ENCODE measurements around the gene LGI4. TPM values are rescaled to one million over a fixed set of nuclear protein-coding genes. Genes with fewer than 3 reads are reported as not detected.
"Not testable (repeated sequence)": the region's sequence is repeated elsewhere in the genome, so short reads cannot be mapped to it uniquely, and the experiment has no call there.

LGI4 gene
- total RNA-seq, 1 donor from 2014 or later, result 0.20 TPM

DNA sequence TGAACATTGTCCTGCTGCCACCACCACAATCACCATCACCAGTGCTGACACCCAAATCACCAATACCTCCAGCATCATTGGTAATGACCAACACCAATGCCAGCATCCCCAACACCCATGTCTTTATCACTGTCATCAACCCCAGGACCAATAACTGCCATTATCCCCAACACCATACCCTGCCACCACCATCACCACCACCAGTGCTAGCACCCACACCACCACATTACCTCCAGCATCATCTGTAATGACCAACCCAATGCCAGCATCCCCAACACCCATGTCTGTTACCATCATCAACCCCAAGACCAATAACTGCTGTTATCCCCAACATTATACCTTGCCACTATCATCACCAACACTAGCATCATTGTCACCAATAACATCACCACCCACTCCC, 2.6 kb downstream of the LGI4 start:
- TF ChIP-seq, protein P1, sequence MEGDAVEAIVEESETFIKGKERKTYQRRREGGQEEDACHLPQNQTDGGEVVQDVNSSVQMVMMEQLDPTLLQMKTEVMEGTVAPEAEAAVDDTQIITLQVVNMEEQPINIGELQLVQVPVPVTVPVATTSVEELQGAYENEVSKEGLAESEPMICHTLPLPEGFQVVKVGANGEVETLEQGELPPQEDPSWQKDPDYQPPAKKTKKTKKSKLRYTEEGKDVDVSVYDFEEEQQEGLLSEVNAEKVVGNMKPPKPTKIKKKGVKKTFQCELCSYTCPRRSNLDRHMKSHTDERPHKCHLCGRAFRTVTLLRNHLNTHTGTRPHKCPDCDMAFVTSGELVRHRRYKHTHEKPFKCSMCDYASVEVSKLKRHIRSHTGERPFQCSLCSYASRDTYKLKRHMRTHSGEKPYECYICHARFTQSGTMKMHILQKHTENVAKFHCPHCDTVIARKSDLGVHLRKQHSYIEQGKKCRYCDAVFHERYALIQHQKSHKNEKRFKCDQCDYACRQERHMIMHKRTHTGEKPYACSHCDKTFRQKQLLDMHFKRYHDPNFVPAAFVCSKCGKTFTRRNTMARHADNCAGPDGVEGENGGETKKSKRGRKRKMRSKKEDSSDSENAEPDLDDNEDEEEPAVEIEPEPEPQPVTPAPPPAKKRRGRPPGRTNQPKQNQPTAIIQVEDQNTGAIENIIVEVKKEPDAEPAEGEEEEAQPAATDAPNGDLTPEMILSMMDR (IDR thresholded peaks at IDR 0.05; ENCODE audit: insufficient read depth, low read depth, low read length), result no peak
- TF ChIP-seq EZH2 (IDR thresholded peaks at IDR 0.05; ENCODE audit: insufficient read depth, low read length), result no peak
- no peak overlapping the region for H3K9ac ChIP-seq (ENCODE audit: low read length)
- no peak overlapping the region for H2AFZ ChIP-seq (ENCODE audit: low read depth, low read length)
- no peaks in the 10 kb centered on the region for H3K79me2 ChIP-seq (ENCODE audit: insufficient read depth, low read length)
- DNase-seq (ENCODE audit: low read depth) (no peak), FAIRE-seq (no peak)
- H3K36me3 ChIP-seq (ENCODE audit: insufficient read depth, low read length), result no peaks in the 10 kb centered on the region
- H3K27ac Mint-ChIP-seq (ENCODE audit: unreplicated experiment), result no peak overlapping the region
- no peak overlapping the region for H3K27ac ChIP-seq (ENCODE audit: low read depth, low read length)
- peaks cover 2% of the 10 kb centered on the region for H3K4me1 Mint-ChIP-seq (ENCODE audit: low read depth, unreplicated experiment)
- peaks cover 8% of the 10 kb centered on the region for H3K9me3 Mint-ChIP-seq (ENCODE audit: unreplicated experiment)
- no peaks in the 10 kb centered on the region for H3K4me1 ChIP-seq (ENCODE audit: insufficient read depth, low read length)
- no peaks in the 10 kb centered on the region for H3K9me3 ChIP-seq (ENCODE audit: insufficient read depth, low read depth, low read length)
- no peaks in the 10 kb centered on the region for H3K36me3 Mint-ChIP-seq (ENCODE audit: low read depth, unreplicated experiment)
- H3K4me2 ChIP-seq (ENCODE audit: low read length), result no peak overlapping the region
- H4K20me1 ChIP-seq (ENCODE audit: insufficient read depth, low read length), result no peaks in the 10 kb centered on the region
- H3K4me3 Mint-ChIP-seq (ENCODE audit: unreplicated experiment), result no peak overlapping the region
- H3K27me3 ChIP-seq (ENCODE audit: insufficient read depth, low read length), result peaks cover 9% of the 10 kb centered on the region
- H3K4me3 ChIP-seq (ENCODE audit: insufficient read depth, low read depth, low read length), result no peak overlapping the region
- H3K27me3 Mint-ChIP-seq (ENCODE audit: low read depth, unreplicated experiment), result peaks cover 28% of the 10 kb centered on the region

GRCh38 chr19:35130761-35131720, 3.8 kb downstream of the LGI4 start:
- no peak for FAIRE-seq
- H3K9ac ChIP-seq (ENCODE audit: low read length), result no peak overlapping the region

GRCh38 chr19:35129724-35130274, 5.1 kb downstream of the LGI4 start:
- H3K9me3 Mint-ChIP-seq (ENCODE audit: unreplicated experiment); H3K4me1 ChIP-seq (ENCODE audit: insufficient read depth, low read length); H3K9ac ChIP-seq (ENCODE audit: low read length); H3K4me2 ChIP-seq (ENCODE audit: low read length); H3K27me3 ChIP-seq (ENCODE audit: insufficient read depth, low read length); H3K27ac Mint-ChIP-seq (ENCODE audit: unreplicated experiment); DNase-seq (ENCODE audit: low read depth); H3K79me2 ChIP-seq (ENCODE audit: insufficient read depth, low read length); FAIRE-seq; H2AFZ ChIP-seq (ENCODE audit: low read depth, low read length); H3K4me3 Mint-ChIP-seq (ENCODE audit: unreplicated experiment); H3K36me3 ChIP-seq (ENCODE audit: insufficient read depth, low read length); H3K4me1 Mint-ChIP-seq (ENCODE audit: low read depth, unreplicated experiment); H3K36me3 Mint-ChIP-seq (ENCODE audit: low read depth, unreplicated experiment); H3K4me3 ChIP-seq (ENCODE audit: insufficient read depth, low read depth, low read length); H4K20me1 ChIP-seq (ENCODE audit: insufficient read depth, low read length); H3K9me3 ChIP-seq (ENCODE audit: insufficient read depth, low read depth, low read length); H3K27ac ChIP-seq (ENCODE audit: low read depth, low read length): not testable (repeated sequence)
- H3K27me3 Mint-ChIP-seq (ENCODE audit: low read depth, unreplicated experiment), result peaks cover 34% of the 10 kb centered on the region

More at GRCh38 chr19:35130761-35131720, 3.8 kb downstream of the LGI4 start:
- Mint-ChIP-seq H3K4me3 (ENCODE audit: unreplicated experiment) (no peak overlapping the region), H3K27ac (ENCODE audit: unreplicated experiment) (no peak overlapping the region), H3K27me3 (ENCODE audit: low read depth, unreplicated experiment) (peaks cover 28% of the 10 kb centered on the region), H3K36me3 (ENCODE audit: low read depth, unreplicated experiment) (no peaks in the 10 kb centered on the region), H3K4me1 (ENCODE audit: low read depth, unreplicated experiment) (peaks cover 2% of the 10 kb centered on the region), H3K9me3 (ENCODE audit: unreplicated experiment) (peaks cover 8% of the 10 kb centered on the region)
- no peaks in the 10 kb centered on the region for H3K36me3 ChIP-seq (ENCODE audit: insufficient read depth, low read length)
- DNase-seq (ENCODE audit: low read depth), result no peak
- H3K79me2 ChIP-seq (ENCODE audit: insufficient read depth, low read length), result no peaks in the 10 kb centered on the region
- no peak overlapping the region for H3K27ac ChIP-seq (ENCODE audit: low read depth, low read length)
- H3K4me1 ChIP-seq (ENCODE audit: insufficient read depth, low read length), result no peaks in the 10 kb centered on the region
- no peaks in the 10 kb centered on the region for H4K20me1 ChIP-seq (ENCODE audit: insufficient read depth, low read length)
- H3K9me3 ChIP-seq (ENCODE audit: insufficient read depth, low read depth, low read length), result no peaks in the 10 kb centered on the region
- TF ChIP-seq, protein P1 (IDR thresholded peaks at IDR 0.05; ENCODE audit: insufficient read depth, low read depth, low read length), result no peak
- TF ChIP-seq EZH2 (IDR thresholded peaks at IDR 0.05; ENCODE audit: insufficient read depth, low read length), result no peak
- no peak overlapping the region for H3K4me2 ChIP-seq (ENCODE audit: low read length)
- no peak overlapping the region for H2AFZ ChIP-seq (ENCODE audit: low read depth, low read length)
- H3K4me3 ChIP-seq (ENCODE audit: insufficient read depth, low read depth, low read length), result no peak overlapping the region
- peaks cover 6% of the 10 kb centered on the region for H3K27me3 ChIP-seq (ENCODE audit: insufficient read depth, low read length)
